Hepatocyte (in vitro differentiated cells): Measurements from ENCODE around the gene RAI1.

Experiments used
- EZH2 ChIP-seq: fragments of 200-600 bp; sonication (generic); IDR thresholded peaks from 2 replicates; pipeline ENCODE4 v1.6.1; 2016; ENCODE audit warnings: antibody characterized with exemption, mild to moderate bottlenecking, borderline replicate concordance
- TF ChIP-seq, protein P1 (sequence below): fragments of 200-600 bp; sonication (generic); IDR thresholded peaks from 2 replicates; pipeline ENCODE4 v1.5.1; 2016; ENCODE audit warnings: antibody characterized with exemption, mild to moderate bottlenecking; ENCODE audit not compliant: poor library complexity

DNA sequence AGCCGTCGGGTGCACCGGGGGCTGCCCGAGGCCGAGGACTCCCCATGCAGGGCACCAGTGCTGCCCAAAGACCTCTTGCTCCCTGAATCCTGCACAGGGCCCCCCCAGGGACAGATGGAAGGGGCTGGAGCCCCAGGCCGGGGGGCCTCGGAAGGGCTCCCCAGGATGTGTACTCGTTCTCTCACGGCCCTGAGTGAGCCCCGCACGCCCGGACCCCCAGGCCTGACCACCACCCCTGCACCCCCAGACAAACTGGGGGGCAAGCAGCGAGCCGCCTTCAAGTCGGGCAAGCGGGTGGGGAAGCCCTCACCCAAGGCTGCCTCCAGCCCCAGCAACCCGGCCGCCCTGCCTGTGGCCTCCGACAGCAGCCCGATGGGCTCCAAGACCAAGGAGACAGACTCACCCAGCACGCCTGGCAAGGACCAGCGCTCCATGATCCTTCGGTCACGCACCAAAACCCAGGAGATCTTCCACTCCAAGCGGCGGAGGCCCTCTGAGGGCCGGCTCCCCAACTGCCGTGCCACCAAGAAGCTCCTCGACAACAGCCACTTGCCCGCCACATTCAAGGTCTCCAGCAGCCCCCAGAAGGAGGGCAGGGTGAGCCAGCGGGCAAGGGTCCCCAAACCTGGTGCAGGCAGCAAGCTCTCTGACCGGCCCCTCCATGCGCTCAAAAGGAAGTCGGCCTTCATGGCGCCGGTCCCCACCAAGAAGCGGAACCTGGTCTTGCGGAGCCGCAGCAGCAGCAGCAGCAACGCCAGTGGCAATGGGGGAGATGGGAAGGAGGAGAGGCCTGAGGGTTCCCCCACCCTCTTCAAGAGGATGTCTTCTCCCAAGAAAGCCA lies 114.9 kb downstream of the RAI1 start:
- TF ChIP-seq, protein P1, sequence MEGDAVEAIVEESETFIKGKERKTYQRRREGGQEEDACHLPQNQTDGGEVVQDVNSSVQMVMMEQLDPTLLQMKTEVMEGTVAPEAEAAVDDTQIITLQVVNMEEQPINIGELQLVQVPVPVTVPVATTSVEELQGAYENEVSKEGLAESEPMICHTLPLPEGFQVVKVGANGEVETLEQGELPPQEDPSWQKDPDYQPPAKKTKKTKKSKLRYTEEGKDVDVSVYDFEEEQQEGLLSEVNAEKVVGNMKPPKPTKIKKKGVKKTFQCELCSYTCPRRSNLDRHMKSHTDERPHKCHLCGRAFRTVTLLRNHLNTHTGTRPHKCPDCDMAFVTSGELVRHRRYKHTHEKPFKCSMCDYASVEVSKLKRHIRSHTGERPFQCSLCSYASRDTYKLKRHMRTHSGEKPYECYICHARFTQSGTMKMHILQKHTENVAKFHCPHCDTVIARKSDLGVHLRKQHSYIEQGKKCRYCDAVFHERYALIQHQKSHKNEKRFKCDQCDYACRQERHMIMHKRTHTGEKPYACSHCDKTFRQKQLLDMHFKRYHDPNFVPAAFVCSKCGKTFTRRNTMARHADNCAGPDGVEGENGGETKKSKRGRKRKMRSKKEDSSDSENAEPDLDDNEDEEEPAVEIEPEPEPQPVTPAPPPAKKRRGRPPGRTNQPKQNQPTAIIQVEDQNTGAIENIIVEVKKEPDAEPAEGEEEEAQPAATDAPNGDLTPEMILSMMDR: no peak
- TF ChIP-seq EZH2: no peak
